Kidney (tissue), 14 donors: ENCODE measurements around the gene MLLT11. TPM values are rescaled to one million over a fixed set of nuclear protein-coding genes. Genes with fewer than 3 reads are reported as not detected.

ENCODE experiments used
- DNase-seq, 5 donors: peaks; one replicate each; pipeline ENCODE4 v3.0.0-alpha.2; 2013 to 2020
- FAIRE-seq: peaks from 2 replicates; lab custom pipeline; 2012; peaks lifted over from hg19 to GRCh38; lab: Jason Lieb, UNC
- H3K27ac ChIP-seq, 2 donors: one replicate each; pipeline ENCODE4 v1.7.0; 2013; ENCODE audit warnings: low read depth in 2 of 2, low read length in 2 of 2, inconsistent platforms in 1 of 2
- H3K27me3 ChIP-seq: one replicate; pipeline ENCODE4 v1.7.1; 2013; ENCODE audit warnings: low read length, inconsistent platforms; ENCODE audit not compliant: control insufficient read depth, insufficient read depth
- H3K36me3 ChIP-seq, 3 donors: one replicate each; pipeline versions ENCODE4 v1.7.0 to v1.7.1; 2013; ENCODE audit warnings: low read length in 3 of 3, control low read depth in 1 of 3, inconsistent platforms in 1 of 3; ENCODE audit not compliant: insufficient read depth in 3 of 3, control insufficient read depth in 2 of 3
- H3K4me1 ChIP-seq, 3 donors: one replicate each; pipeline versions ENCODE4 v1.7.0 to v1.7.1; 2013; ENCODE audit warnings: low read length in 3 of 3, inconsistent platforms in 1 of 3, low read depth in 1 of 3; ENCODE audit not compliant: control insufficient read depth in 2 of 3, insufficient read depth in 2 of 3
- H3K4me3 ChIP-seq, 3 donors: one replicate each; pipeline versions ENCODE4 v1.7.0 to v1.8.1; 2013; ENCODE audit warnings: low read length in 3 of 3, control low read depth in 1 of 3, inconsistent platforms in 1 of 3
- H3K9ac ChIP-seq, 3 donors: one replicate each; pipeline versions ENCODE4 v1.7.0 to v1.7.1; 2013; ENCODE audit warnings: low read length in 3 of 3, control low read depth in 1 of 3, inconsistent platforms in 1 of 3
- H3K9me3 ChIP-seq, 3 donors: one replicate each; pipeline versions ENCODE4 v1.7.0 to v1.7.1; 2013; ENCODE audit warnings: low read length in 3 of 3, control low read depth in 1 of 3, inconsistent platforms in 1 of 3; ENCODE audit not compliant: control insufficient read depth in 2 of 3, insufficient read depth in 1 of 3
- CTCF ChIP-seq: IDR thresholded peaks from 3 replicates; pipeline ENCODE4 v1.5.1; 2012; ENCODE audit warnings: mild to moderate bottlenecking, moderate library complexity, borderline replicate concordance; ENCODE audit not compliant: insufficient read depth; ENCODE audit errors: extremely low read depth
- intact Hi-C: fragments of 100-400 bp; cut with DNase I; formaldehyde crosslinking; loops from one replicate; pipeline ENCODE4 v1.11.1; 2022
- polyA plus RNA-seq: library from polyadenylated mRNA; stranded (reverse); fragments of 350-450 nt; fragmentation: Illumina TruSeq; extraction: RNeasy Lipid Tissue Mini Kit (QIAGEN cat#74804); gene quantifications from one replicate; pipeline ENCODE4 v1.2.3, GENCODE V29; 2014; ENCODE audit warnings: low read depth, low replicate concordance; ENCODE audit not compliant: insufficient read depth
- total RNA-seq: library from RNA; stranded (reverse); fragmentation: NEBNext Ultra II Directional; extraction: Animal tissue kit (Norgen Biotek cat#: 25700); gene quantifications from one replicate; pipeline ENCODE4 v1.2.1, GENCODE V29; 2021
- donor health status: control.
- donor health status: control.
- donor health status: control.
- donor health status: control.
- donor health status: control.
- donor health status: DM: yes; HTN: yes; CAD: no.
- donor health status: Normal renal cell carcinoma (clear cell type).

Gene MLLT11
- total and polyA plus RNA-seq, 2 donors from 2014 or later: 1.4 to 2.3 TPM

- Histone ChIP-seq H3K9ac (no peak overlapping the region), H3K4me1 (peaks cover 0 to 7% (median 3%) of the 10 kb centered on the region in 3 donors), H3K27ac (no peak overlapping the region), H3K36me3 (no peaks in the 10 kb centered on the region), H3K9me3 (no peaks in the 10 kb centered on the region), H3K4me3 (no peak overlapping the region), H3K27me3 (no peaks in the 10 kb centered on the region)
- TF ChIP-seq CTCF: no peak
- DNase-seq: no peak
- intact Hi-C loops: no loop called here
- FAIRE-seq: no peak
Measured at GRCh38 chr1:151062741-151063371, 2.7 kb downstream of the MLLT11 start.

- DNase-seq (no peak), FAIRE-seq (no peak)
- Histone ChIP-seq H3K4me1 (no peaks in the 10 kb centered on the region), H3K27ac (no peak overlapping the region), H3K27me3 (no peaks in the 10 kb centered on the region), H3K36me3 (no peaks in the 10 kb centered on the region), H3K4me3 (no peak overlapping the region), H3K9me3 (no peaks in the 10 kb centered on the region), H3K9ac (no peak overlapping the region)
- TF ChIP-seq CTCF: no peak
- intact Hi-C loops: no loop called here
Measured at GRCh38 chr1:151065089-151065645, 5.0 kb downstream of the MLLT11 start.

GRCh38 chr1:151067185-151067584 lies 7.0 kb downstream of the MLLT11 start:
- DNase-seq (no peak), FAIRE-seq (no peak)
- Histone ChIP-seq H3K36me3 (no peaks in the 10 kb centered on the region), H3K9me3 (no peaks in the 10 kb centered on the region), H3K4me1 (no peaks in the 10 kb centered on the region), H3K4me3 (no peak overlapping the region), H3K27ac (no peak overlapping the region), H3K9ac (no peak overlapping the region), H3K27me3 (no peaks in the 10 kb centered on the region)
- intact Hi-C loops: no loop called here
- no peak for TF ChIP-seq CTCF
